RWPE2 (cell line): ENCODE measurements around the gene PNRC2.
A peak's percentile ranks its signal among the peaks of the same experiment; 100 is the strongest.

Source experiments
- ATAC-seq: fragments of 200-7000 bp; cut with Tn5 transposase; 3 replicates; pipeline ENCODE4 v1.9.1; 2021; ENCODE audit warnings: low read depth
- DNase-seq: peaks from one replicate; pipeline ENCODE4 v3.0.0-alpha.2; 2020; ENCODE audit warnings: low spot score
- H3K27ac ChIP-seq: fragments of 450-650 bp; 2 replicates; pipeline ENCODE4 v1.5.1; 2017; ENCODE audit warnings: mild to moderate bottlenecking; ENCODE audit not compliant: poor library complexity, severe bottlenecking
- H3K27me3 ChIP-seq: fragments of 250-450 bp; sonication (Bioruptor Pico); 2 replicates; pipeline ENCODE4 v1.5.1; 2021; ENCODE audit warnings: mild to moderate bottlenecking, moderate library complexity; ENCODE audit not compliant: insufficient read depth, poor library complexity, severe bottlenecking
- H3K36me3 ChIP-seq: fragments of 250-450 bp; sonication (Bioruptor Pico); 2 replicates; pipeline ENCODE4 v1.5.1; 2020; ENCODE audit warnings: low read depth, mild to moderate bottlenecking, moderate library complexity
- H3K4me1 ChIP-seq: fragments of 250-450 bp; sonication (Bioruptor Pico); 2 replicates; pipeline ENCODE4 v1.5.1; 2021; ENCODE audit warnings: mild to moderate bottlenecking, moderate library complexity; ENCODE audit not compliant: insufficient read depth, poor library complexity, severe bottlenecking
- H3K4me3 ChIP-seq: fragments of 250-450 bp; sonication (Bioruptor Pico); 2 replicates; pipeline ENCODE4 v1.5.1; 2021; ENCODE audit warnings: mild to moderate bottlenecking, moderate library complexity; ENCODE audit not compliant: severe bottlenecking
- H3K9me3 ChIP-seq: fragments of 250-450 bp; sonication (Bioruptor Pico); 2 replicates; pipeline ENCODE4 v1.5.1; 2021; ENCODE audit warnings: mild to moderate bottlenecking, moderate library complexity; ENCODE audit not compliant: severe bottlenecking
- CTCF ChIP-seq: fragments of 450-650 bp; IDR thresholded peaks from one replicate; pipeline ENCODE4 v1.5.1; 2017; ENCODE audit warnings: mild to moderate bottlenecking, moderate library complexity; ENCODE audit not compliant: poor library complexity, severe bottlenecking

The PNRC2 gene

GRCh38 chr1:23913212-23913880 lies 46.3 kb upstream of the PNRC2 start, which contains the start of gene CNR2:
Gene CNR2, minus strand, starts transcription at chr1:23913362. Its CDS starts 37,745 bp downstream, at chr1:23875617.
- H3K36me3 ChIP-seq = no peaks in the 10 kb centered on the region
- H3K27ac ChIP-seq = no peak within 1 kb of the TSS
- H3K4me1 ChIP-seq = no peaks in the 10 kb centered on the region
- no peak for TF ChIP-seq CTCF
- H3K9me3 ChIP-seq = no peaks in the 10 kb centered on the region
- no peak within 1 kb of the TSS for H3K4me3 ChIP-seq
- no peaks in the 10 kb centered on the region for H3K27me3 ChIP-seq
- ATAC-seq = no peak
- DNase-seq = no peak

- no peak for DNase-seq
- ATAC-seq = no peak
- H3K36me3 ChIP-seq = no peaks in the 10 kb centered on the region
- H3K4me3 ChIP-seq = no peak overlapping the region
- no peaks in the 10 kb centered on the region for H3K9me3 ChIP-seq
- no peaks in the 10 kb centered on the region for H3K4me1 ChIP-seq
- H3K27me3 ChIP-seq = no peaks in the 10 kb centered on the region
- TF ChIP-seq CTCF = no peak
- H3K27ac ChIP-seq = no peak overlapping the region
These were observed 44.7 kb upstream of the PNRC2 start for GRCh38 chr1:23914921-23915320.

- TF ChIP-seq CTCF = no peak
- Histone ChIP-seq H3K4me3 (no peak overlapping the region), H3K9me3 (no peaks in the 10 kb centered on the region), H3K4me1 (no peaks in the 10 kb centered on the region), H3K36me3 (no peaks in the 10 kb centered on the region), H3K27me3 (no peaks in the 10 kb centered on the region), H3K27ac (no peak overlapping the region)
- ATAC-seq = no peak
- DNase-seq = no peak
These were observed 44.2 kb upstream of the PNRC2 start for GRCh38 chr1:23915466-23915865.

- peak; percentile 79 for TF ChIP-seq CTCF
- no peaks in the 10 kb centered on the region for H3K9me3 ChIP-seq
- DNase-seq = no peak
- no peak overlapping the region for H3K4me3 ChIP-seq
- no peak overlapping the region for H3K27ac ChIP-seq
- H3K27me3 ChIP-seq = no peaks in the 10 kb centered on the region
- no peaks in the 10 kb centered on the region for H3K4me1 ChIP-seq
- peak; percentile 96 for ATAC-seq
- H3K36me3 ChIP-seq = no peaks in the 10 kb centered on the region
These were observed 43.2 kb upstream of the PNRC2 start for GRCh38 chr1:23916209-23917131.
